A673 (cell line): ENCODE data around the gene FGR. TPM values are rescaled to one million over a fixed set of nuclear protein-coding genes. Genes with fewer than 3 reads are reported as not detected.

Experiments used
- BruUV-seq: library from RNA; stranded (reverse); fragments of 400-500 nt; replicated peaks from 2 replicates; lab custom pipeline; 2021; lab: Mats Ljungman, UMichigan
- CTCF ChIA-PET: fragments of 300-600 bp; sonication (Branson Sonifier 250); formaldehyde crosslinking; loops from one replicate; lab custom pipeline; 2022; ENCODE audit warnings: antibody characterized with exemption; lab: Charles Lee
- POLR2A ChIA-PET: fragments of 300-600 bp; sonication (Branson Sonifier 250); formaldehyde crosslinking; loops from one replicate; lab custom pipeline; 2022; ENCODE audit warnings: antibody characterized with exemption; ENCODE audit not compliant: low non-redundant PET; lab: Charles Lee
- DNase-seq: peaks from one replicate; pipeline ENCODE4 v3.0.0-alpha.2; 2015; ENCODE audit warnings: low spot score
- H3K27ac ChIP-seq: fragments of 200-600 bp; sonication (generic); 2 replicates; pipeline ENCODE4 v1.5.1; 2016; ENCODE audit warnings: mixed run types, low read depth, mild to moderate bottlenecking, mixed read lengths, antibody characterized with exemption, low read length; ENCODE audit not compliant: poor library complexity, severe bottlenecking
- H3K27me3 ChIP-seq: fragments of 200-600 bp; sonication (generic); replicated peaks from 2 replicates; pipeline ENCODE4 v1.6.1; 2017; ENCODE audit warnings: mixed run types, low read depth, mild to moderate bottlenecking, mixed read lengths, antibody characterized with exemption, low read length; ENCODE audit not compliant: insufficient read depth, poor library complexity
- H3K36me3 ChIP-seq: fragments of 200-600 bp; sonication (generic); 2 replicates; pipeline ENCODE4 v1.6.1; 2016; ENCODE audit warnings: mixed run types, mild to moderate bottlenecking, mixed read lengths, antibody characterized with exemption, low read length; ENCODE audit not compliant: insufficient read depth, poor library complexity, severe bottlenecking
- H3K4me1 ChIP-seq: fragments of 200-600 bp; sonication (generic); 2 replicates; pipeline ENCODE4 v1.6.1; 2017; ENCODE audit warnings: mixed run types, mild to moderate bottlenecking, mixed read lengths, antibody characterized with exemption, low read length; ENCODE audit not compliant: insufficient read depth, poor library complexity, severe bottlenecking
- H3K4me3 ChIP-seq: fragments of 200-600 bp; sonication (generic); 2 replicates; pipeline ENCODE4 v1.5.1; 2016; ENCODE audit warnings: low read depth, mixed run types, mild to moderate bottlenecking, mixed read lengths, low read length; ENCODE audit not compliant: poor library complexity, severe bottlenecking
- H3K9me3 ChIP-seq: fragments of 200-600 bp; sonication (generic); 2 replicates; pipeline ENCODE4 v1.6.1; 2016; ENCODE audit warnings: mixed run types, low read depth, mild to moderate bottlenecking, mixed read lengths, antibody characterized with exemption, low read length; ENCODE audit not compliant: poor library complexity, severe bottlenecking
- CTCF ChIP-seq: fragments of 300-800, 200-600 bp; sonication (generic); conservative IDR thresholded peaks from 2 replicates; pipeline ENCODE4 v1.5.1; 2017; ENCODE audit warnings: low read depth, mild to moderate bottlenecking, antibody characterized with exemption, low read length, moderate library complexity, mixed read lengths
- EZH2 ChIP-seq: fragments of 200-600 bp; sonication (generic); IDR thresholded peaks from 2 replicates; pipeline ENCODE4 v1.6.1; 2017; ENCODE audit warnings: borderline replicate concordance, low read depth, mild to moderate bottlenecking, mixed read lengths, antibody characterized with exemption, low read length; ENCODE audit not compliant: poor library complexity, severe bottlenecking
- intact Hi-C: fragments of 100-400 bp; cut with micrococcal nuclease; formaldehyde crosslinking; loops from one replicate; pipeline ENCODE4 v1.10.0; 2022; ENCODE audit not compliant: unreplicated experiment
- total RNA-seq: library from RNA; stranded (reverse); gene quantifications from 2 replicates; pipeline ENCODE4 v1.2.3, GENCODE V29; 2021

The FGR gene
- total RNA-seq, 1 experiment from 2014 or later = not detected

GRCh38 chr1:27655151-27655937 is 20.4 kb upstream of the FGR start:
- ChIA-PET CTCF (interaction anchor here (0.6 kb wide), 1 partner anchor 867 kb away, joined by 3 read pairs; no protein-coding TSS in a partner anchor), POLR2A (no interaction called here)
- H3K36me3 ChIP-seq = no peaks in the 10 kb centered on the region
- H3K4me1 ChIP-seq = peaks cover 9% of the 10 kb centered on the region
- no peak overlapping the region for H3K27ac ChIP-seq
- no peaks in the 10 kb centered on the region for H3K27me3 ChIP-seq
- intact Hi-C loops = no loop called here
- no peaks in the 10 kb centered on the region for H3K9me3 ChIP-seq
- BruUV-seq = no TSS peak
- no peak for TF ChIP-seq EZH2
- no peak for TF ChIP-seq CTCF
- DNase-seq = no peak
- no peak overlapping the region for H3K4me3 ChIP-seq

GRCh38 chr1:27652111-27652864 is 17.3 kb upstream of the FGR start:
- H3K27me3 ChIP-seq = no peaks in the 10 kb centered on the region
- H3K9me3 ChIP-seq = no peaks in the 10 kb centered on the region
- ChIA-PET POLR2A (no interaction called here), CTCF (no interaction called here)
- TF ChIP-seq CTCF = no peak
- TF ChIP-seq EZH2 = no peak
- H3K4me3 ChIP-seq = no peak overlapping the region
- H3K4me1 ChIP-seq = peaks cover 9% of the 10 kb centered on the region
- no TSS peak for BruUV-seq
- DNase-seq = no peak
- H3K36me3 ChIP-seq = no peaks in the 10 kb centered on the region
- intact Hi-C loops = no loop called here
- no peak overlapping the region for H3K27ac ChIP-seq

- BruUV-seq = no TSS peak
- peak; percentile 42 for DNase-seq
- CTCF ChIA-PET = no interaction called here
Observed at GRCh38 chr1:27650539-27651175, 15.7 kb upstream of the FGR start.

More at GRCh38 chr1:27650539-27651175, 15.7 kb upstream of the FGR start:
- Histone ChIP-seq H3K27me3 (no peaks in the 10 kb centered on the region), H3K27ac (no peak overlapping the region), H3K4me1 (peaks cover 9% of the 10 kb centered on the region), H3K36me3 (no peaks in the 10 kb centered on the region), H3K4me3 (no peak overlapping the region), H3K9me3 (no peaks in the 10 kb centered on the region)
- intact Hi-C loops = no loop called here
- POLR2A ChIA-PET = no interaction called here
- TF ChIP-seq CTCF (no peak), EZH2 (no peak)
